HG03103 (cell line): ENCODE measurements around the gene MSX2.

Source experiments
- ATAC-seq: cut with Tn5 transposase; IDR thresholded peaks from one replicate; pipeline ENCODE4 v1.9.1; 2021; ENCODE audit warnings: low read depth; ENCODE audit not compliant: unreplicated experiment

Gene MSX2

DNA sequence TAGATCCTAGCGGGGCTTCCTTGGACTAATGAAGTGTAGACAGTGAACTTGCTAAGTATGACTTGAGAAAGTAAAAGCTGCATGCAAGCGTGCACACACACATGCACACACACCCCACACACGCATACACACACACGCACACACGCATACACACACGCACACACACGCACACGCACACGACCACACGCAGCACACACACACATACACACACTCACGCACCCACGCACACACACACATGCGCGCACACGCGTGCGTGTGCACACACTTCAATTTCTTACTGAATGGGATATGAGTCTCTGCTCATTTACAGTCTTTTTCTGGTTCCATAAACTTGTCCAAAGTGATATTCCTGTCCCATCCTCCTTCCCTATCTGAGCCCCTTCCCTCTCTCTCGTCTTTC is 41.2 kb downstream of the MSX2 start:
- ATAC-seq: no peak

GRCh38 chr5:174767670-174768069 is 43.3 kb downstream of the MSX2 start:
- ATAC-seq: no peak

DNA sequence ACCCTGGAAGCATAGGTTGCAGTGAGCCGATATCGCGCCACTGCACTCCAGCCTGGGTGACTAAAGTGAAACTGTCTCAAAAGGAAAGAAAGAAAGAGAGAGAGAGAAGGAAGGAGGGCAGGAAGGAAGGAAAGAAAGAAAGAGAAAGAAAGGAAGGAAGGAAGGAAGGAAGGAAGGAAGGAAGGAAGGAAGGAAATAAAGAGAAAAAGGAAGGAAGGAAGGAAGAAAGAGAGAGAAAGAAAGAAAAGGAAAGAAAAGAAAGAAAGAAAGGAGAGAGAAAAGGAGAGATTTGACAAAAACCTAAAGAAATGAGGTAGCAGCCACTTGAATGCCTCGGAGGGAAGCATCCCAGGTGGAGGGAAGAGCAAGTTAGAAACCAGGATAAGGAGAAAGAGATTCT is 44.6 kb downstream of the MSX2 start:
- no peak for ATAC-seq

DNA sequence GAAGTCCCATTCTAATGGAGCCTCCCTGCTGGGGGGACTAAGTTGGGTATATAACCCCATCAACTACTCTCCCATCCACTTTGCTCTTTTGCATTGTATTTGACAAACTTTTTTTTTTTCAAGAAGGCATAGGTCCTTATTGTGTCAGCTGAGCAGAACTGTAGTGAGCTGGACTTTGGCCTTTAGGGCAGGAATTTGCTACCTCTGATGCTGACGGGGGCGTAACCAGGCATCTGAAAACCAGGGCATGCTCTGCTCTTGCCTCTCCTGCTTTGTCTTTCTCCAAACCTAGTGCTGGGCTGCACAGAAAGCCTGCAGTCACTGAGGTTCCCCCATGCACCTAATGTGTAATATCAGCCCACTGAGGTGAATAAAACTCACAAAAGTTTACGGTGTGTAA is 49.0 kb downstream of the MSX2 start:
- ATAC-seq: no peak

- ATAC-seq: no peak
Observed at GRCh38 chr5:174775081-174775480, 50.7 kb downstream of the MSX2 start.

GRCh38 chr5:174777111-174777510 is 52.7 kb downstream of the MSX2 start:
- ATAC-seq: no peak

GRCh38 chr5:174777583-174777982 is 53.2 kb downstream of the MSX2 start:
- ATAC-seq: no peak
